ENCODE data around the gene MCC.

MCC gene

DNA sequence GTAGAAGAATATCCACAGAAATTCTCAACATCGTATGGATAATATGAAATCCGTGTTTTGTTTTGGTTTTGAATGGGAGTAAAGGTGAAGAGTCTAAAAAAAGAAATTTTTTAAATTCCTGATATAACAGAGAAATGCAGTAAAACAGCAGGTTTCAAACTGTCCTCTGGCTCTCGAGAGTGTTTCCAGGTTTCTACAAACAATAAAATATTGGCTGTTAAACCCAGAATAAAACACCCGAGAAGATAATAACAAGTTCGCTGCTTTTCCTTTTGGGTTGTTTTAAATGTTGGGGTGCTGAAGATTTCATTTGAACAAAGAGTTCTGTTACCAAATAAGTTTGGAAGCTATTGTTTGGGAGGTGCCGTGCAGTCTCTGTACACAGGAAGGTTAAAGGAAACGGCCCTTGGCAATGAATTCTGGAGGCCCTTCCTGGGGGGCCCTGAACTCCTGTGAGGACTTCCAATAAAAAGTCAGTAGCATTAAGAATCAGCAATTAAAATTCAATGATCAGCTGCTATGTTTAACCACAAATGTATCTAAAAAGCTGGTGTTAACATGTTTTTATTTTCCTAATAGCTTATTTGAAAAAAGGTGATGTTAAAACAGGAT, 269.2 kb downstream of the MCC start:
- no peak for DNase-seq (ENCODE audit: low spot score)
- in situ Hi-C loops (cut with MboI; ENCODE audit: low sequenced_read_pairs, unreplicated experiment): no loop called here
- TF ChIP-seq, protein P1, sequence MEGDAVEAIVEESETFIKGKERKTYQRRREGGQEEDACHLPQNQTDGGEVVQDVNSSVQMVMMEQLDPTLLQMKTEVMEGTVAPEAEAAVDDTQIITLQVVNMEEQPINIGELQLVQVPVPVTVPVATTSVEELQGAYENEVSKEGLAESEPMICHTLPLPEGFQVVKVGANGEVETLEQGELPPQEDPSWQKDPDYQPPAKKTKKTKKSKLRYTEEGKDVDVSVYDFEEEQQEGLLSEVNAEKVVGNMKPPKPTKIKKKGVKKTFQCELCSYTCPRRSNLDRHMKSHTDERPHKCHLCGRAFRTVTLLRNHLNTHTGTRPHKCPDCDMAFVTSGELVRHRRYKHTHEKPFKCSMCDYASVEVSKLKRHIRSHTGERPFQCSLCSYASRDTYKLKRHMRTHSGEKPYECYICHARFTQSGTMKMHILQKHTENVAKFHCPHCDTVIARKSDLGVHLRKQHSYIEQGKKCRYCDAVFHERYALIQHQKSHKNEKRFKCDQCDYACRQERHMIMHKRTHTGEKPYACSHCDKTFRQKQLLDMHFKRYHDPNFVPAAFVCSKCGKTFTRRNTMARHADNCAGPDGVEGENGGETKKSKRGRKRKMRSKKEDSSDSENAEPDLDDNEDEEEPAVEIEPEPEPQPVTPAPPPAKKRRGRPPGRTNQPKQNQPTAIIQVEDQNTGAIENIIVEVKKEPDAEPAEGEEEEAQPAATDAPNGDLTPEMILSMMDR (IDR thresholded peaks at IDR 0.05; ENCODE audit: borderline replicate concordance, control extremely low read depth, extremely low read depth, insufficient read depth, missing control alignments): no peak

DNA sequence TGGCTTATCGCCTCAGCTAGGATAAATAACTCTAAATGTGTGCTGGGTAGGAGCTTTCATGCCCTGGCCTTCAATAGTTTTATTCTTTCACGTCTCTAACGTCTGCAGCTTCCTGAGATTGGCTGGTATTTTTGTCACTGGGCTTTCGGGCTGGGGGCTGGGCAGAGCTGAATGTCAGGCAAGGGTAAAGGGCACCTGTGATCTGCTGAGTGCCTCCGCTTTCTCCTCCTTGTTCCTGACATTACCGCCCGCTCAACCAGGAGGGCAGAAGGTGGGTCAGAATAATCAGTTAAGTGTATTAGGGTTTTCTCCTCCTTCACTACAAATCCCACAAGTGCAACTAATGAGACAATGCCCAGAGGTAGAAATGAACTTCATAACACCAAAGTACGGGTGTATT, 270.1 kb downstream of the MCC start:
- TF ChIP-seq, protein P1 (IDR thresholded peaks at IDR 0.05; ENCODE audit: borderline replicate concordance, control extremely low read depth, extremely low read depth, insufficient read depth, missing control alignments): no peak
- in situ Hi-C loops (cut with MboI; ENCODE audit: low sequenced_read_pairs, unreplicated experiment): no loop called here
- DNase-seq (ENCODE audit: low spot score): no peak

DNA sequence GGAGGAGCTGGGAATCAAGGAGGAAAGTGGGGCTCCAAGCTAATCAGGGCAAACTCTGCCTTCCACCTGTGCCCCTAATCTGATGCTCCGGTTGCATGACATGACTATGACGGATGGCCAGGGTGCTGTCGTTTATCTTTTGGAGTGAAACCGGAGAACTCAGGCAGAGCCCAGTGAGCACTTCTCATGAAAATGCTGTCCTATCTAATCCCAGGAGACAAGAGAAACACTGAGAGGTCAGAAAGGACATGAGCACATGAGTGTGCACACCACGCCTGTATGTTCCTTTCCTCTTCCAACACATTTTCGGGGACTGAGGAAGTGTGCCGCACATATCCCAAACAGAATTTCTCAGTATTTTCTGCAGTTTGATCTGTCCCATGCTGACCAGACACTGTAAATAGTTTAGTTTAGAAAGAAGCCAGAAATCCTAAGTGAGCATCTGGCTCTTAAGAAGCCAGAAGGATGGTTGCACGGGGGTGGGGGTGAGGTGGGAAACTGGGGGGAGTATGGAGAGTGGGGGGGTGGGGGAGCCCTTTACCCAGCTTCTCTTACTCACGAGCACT, 270.6 kb downstream of the MCC start:
- TF ChIP-seq, protein P1 (IDR thresholded peaks at IDR 0.05; ENCODE audit: borderline replicate concordance, control extremely low read depth, extremely low read depth, insufficient read depth, missing control alignments): no peak
- in situ Hi-C loops (cut with MboI; ENCODE audit: low sequenced_read_pairs, unreplicated experiment): no loop called here
- no peak for DNase-seq (ENCODE audit: low spot score)

DNA sequence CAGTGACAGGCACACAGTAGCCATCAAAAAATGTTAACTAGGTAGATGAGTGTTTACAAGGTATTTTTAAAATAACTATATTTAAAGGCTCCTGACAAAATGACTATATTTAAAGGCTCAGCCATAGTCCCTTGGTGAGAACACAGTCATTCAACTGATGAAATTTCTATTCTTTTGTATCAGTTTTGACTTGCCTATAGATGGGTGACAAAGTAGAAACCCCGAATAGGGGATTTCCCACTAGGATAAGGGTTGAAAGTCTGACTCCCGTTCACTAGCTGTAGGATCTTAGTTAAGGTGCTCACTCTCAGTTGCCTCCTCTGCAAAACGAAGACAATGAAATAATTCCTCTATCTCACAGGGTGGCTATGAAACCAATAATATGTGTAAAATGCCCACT, 271.7 kb downstream of the MCC start:
- TF ChIP-seq, protein P1 (IDR thresholded peaks at IDR 0.05; ENCODE audit: borderline replicate concordance, control extremely low read depth, extremely low read depth, insufficient read depth, missing control alignments): no peak
- DNase-seq (ENCODE audit: low spot score): no peak
- in situ Hi-C loops (cut with MboI; ENCODE audit: low sequenced_read_pairs, unreplicated experiment): no loop called here

DNA sequence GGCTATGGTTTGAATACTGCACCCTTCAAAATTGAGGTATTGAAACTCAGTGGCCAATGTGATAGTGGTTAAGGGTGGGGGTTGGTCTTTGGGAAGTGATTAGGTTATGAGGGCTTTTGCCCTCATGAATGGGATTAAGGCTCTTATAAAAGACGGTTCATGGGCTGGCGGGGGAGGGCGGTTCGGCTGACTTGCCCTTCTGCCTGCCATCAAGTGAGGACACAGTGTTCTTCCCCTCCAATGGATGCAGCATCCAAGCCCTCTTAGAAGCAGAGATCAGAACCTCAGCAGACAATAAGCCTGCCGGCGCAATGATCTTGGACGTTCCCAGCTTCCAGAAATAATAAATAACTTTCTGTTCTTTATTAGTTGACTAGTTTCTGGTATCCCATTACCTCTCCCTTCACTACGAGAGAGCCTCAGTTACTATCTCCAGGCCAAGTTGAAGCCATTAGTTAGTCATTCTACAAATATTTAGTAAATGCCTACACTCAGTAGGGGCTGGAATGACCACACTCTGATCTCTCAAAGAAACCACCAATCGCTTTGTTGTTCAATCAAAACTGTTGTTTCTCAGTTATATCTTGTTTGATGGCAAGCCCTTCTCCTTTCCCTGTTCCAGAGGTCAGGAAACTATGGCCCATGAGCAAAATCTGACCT, 272.7 kb downstream of the MCC start:
- DNase-seq (ENCODE audit: low spot score): no peak
- TF ChIP-seq, protein P1 (IDR thresholded peaks at IDR 0.05; ENCODE audit: borderline replicate concordance, control extremely low read depth, extremely low read depth, insufficient read depth, missing control alignments): no peak
- in situ Hi-C loops (cut with MboI; ENCODE audit: low sequenced_read_pairs, unreplicated experiment): no loop called here

DNA sequence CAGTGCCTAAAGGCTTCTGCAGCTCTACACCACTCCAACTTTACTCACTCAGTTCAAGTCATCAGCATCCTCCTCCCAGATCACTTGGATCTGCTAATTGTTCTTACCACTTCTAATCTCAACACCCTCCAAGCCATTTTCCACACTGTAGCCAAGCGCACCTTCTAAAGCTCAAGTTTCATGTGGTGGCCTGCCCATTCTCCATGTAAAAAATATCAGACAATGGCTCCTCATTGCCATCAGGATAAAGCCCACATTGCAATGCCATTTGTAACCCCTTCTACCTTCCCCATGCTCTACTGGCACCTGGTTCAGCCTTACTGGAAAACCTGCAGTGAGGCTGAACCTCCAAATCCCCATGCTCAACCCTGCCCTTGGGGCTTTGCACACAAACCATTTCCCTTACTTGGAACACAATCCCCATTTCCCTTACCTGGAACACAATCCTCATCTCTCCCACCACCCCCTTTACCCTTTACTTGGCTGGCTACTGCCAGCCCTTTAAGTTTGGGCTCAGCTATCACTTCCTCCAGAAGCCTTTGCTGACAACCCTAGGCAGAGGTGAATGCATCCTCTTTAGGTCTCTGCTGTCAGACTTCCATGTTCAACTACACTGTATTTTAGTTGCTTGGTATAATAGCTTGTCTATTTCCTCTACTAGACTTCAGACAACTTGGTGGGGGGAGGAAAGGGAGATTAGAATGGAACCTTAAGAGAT, 273.5 kb downstream of the MCC start:
- in situ Hi-C loops (cut with MboI; ENCODE audit: low sequenced_read_pairs, unreplicated experiment): no loop called here
- DNase-seq (ENCODE audit: low spot score): no peak
- TF ChIP-seq, protein P1 (IDR thresholded peaks at IDR 0.05; ENCODE audit: borderline replicate concordance, control extremely low read depth, extremely low read depth, insufficient read depth, missing control alignments): no peak

Data from GM13976 (cell line).